Gastroesophageal sphincter (tissue), 3 donors: ENCODE measurements around the gene GDF2.

Experiments used
- EP300 ChIP-seq: sonication (generic); formaldehyde crosslinking; IDR thresholded peaks from one replicate; pipeline ENCODE4 v1.6.1; 2017; ENCODE audit warnings: antibody characterized with exemption, mild to moderate bottlenecking
- POLR2A ChIP-seq, 2 donors: fragments of 450-650 bp; IDR thresholded peaks; one replicate each; pipeline ENCODE4 v1.6.1; 2017; ENCODE audit warnings: antibody characterized with exemption in 2 of 2, mild to moderate bottlenecking in 2 of 2, moderate library complexity in 1 of 2
- TF ChIP-seq, protein P1 (sequence below), 4 experiments: fragments of 200-600 bp in 2 of 4; fragments of 450-650 bp in 2 of 4; sonication (generic) in 1 of 4; IDR thresholded peaks; one replicate each; pipeline ENCODE4 v1.5.1; 2017 to 2019; ENCODE audit warnings: antibody characterized with exemption in 4 of 4, mild to moderate bottlenecking in 2 of 4, moderate library complexity in 2 of 4

DNA sequence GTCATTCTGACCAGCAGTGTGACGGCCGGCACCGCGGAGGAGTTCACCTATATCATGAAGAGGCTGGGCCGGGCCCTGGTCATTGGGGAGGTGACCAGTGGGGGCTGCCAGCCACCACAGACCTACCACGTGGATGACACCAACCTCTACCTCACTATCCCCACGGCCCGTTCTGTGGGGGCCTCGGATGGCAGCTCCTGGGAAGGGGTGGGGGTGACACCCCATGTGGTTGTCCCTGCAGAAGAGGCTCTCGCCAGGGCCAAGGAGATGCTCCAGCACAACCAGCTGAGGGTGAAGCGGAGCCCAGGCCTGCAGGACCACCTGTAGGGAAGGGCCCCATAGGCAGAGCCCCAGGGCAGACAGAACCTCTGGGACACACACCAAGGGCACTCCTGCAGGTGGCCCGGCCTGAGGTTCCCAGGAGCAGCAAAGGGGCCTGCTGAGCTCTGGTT is 34.9 kb downstream of the GDF2 start:
- TF ChIP-seq, protein P1, sequence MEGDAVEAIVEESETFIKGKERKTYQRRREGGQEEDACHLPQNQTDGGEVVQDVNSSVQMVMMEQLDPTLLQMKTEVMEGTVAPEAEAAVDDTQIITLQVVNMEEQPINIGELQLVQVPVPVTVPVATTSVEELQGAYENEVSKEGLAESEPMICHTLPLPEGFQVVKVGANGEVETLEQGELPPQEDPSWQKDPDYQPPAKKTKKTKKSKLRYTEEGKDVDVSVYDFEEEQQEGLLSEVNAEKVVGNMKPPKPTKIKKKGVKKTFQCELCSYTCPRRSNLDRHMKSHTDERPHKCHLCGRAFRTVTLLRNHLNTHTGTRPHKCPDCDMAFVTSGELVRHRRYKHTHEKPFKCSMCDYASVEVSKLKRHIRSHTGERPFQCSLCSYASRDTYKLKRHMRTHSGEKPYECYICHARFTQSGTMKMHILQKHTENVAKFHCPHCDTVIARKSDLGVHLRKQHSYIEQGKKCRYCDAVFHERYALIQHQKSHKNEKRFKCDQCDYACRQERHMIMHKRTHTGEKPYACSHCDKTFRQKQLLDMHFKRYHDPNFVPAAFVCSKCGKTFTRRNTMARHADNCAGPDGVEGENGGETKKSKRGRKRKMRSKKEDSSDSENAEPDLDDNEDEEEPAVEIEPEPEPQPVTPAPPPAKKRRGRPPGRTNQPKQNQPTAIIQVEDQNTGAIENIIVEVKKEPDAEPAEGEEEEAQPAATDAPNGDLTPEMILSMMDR (IDR thresholded peaks at IDR 0.05) = no peak
- TF ChIP-seq POLR2A (IDR thresholded peaks at IDR 0.05) (no peak), EP300 (no peak)
